Esophagus muscularis mucosa (tissue), 4 donors: ENCODE results near the gene ABCC11. TPM values are rescaled to one million over a fixed set of nuclear protein-coding genes. Genes with fewer than 3 reads are reported as not detected.

ENCODE experiments used
- DNase-seq: peaks from one replicate; pipeline ENCODE4 v3.0.0-alpha.2; 2017; ENCODE audit errors: extremely low spot score
- H3K27ac ChIP-seq, 4 donors: fragments of 200-600 bp; sonication (generic); replicated peaks in 1 of 4; 1 replicate in 3 of 4; 2 replicates in 1 of 4; pipeline ENCODE4 v1.5.1; 2016 to 2019; ENCODE audit warnings: mild to moderate bottlenecking in 1 of 4
- H3K27me3 ChIP-seq, 4 donors: fragments of 200-600 bp; sonication (generic); one replicate each; pipeline versions ENCODE4 v1.5.1 to v1.6.0; 2016 to 2019
- H3K36me3 ChIP-seq, 4 donors: fragments of 200-600 bp; sonication (generic); one replicate each; pipeline ENCODE4 v1.5.1; 2016 to 2019
- H3K4me1 ChIP-seq, 4 donors: fragments of 200-600 bp; sonication (generic); one replicate each; pipeline ENCODE4 v1.5.1; 2016 to 2019
- H3K4me3 ChIP-seq, 4 donors: fragments of 200-600 bp; sonication (generic); 1 replicate in 2 of 4; 2 replicates in 2 of 4; pipeline ENCODE4 v1.5.1; 2016 to 2019; ENCODE audit warnings: mild to moderate bottlenecking in 4 of 4, moderate library complexity in 1 of 4
- H3K9me3 ChIP-seq, 4 donors: fragments of 200-600 bp; sonication (generic); 1 replicate in 3 of 4; 2 replicates in 1 of 4; pipeline ENCODE4 v1.5.1; 2016 to 2019
- CTCF ChIP-seq, 3 experiments: fragments of 200-600 bp in 2 of 3; fragments of 450-650 bp in 1 of 3; sonication (generic) in 2 of 3; IDR thresholded peaks; one replicate each; pipeline ENCODE4 v1.5.1; 2017 to 2019; ENCODE audit warnings: antibody characterized with exemption in 3 of 3, mild to moderate bottlenecking in 2 of 3, moderate library complexity in 1 of 3
- EP300 ChIP-seq: sonication (generic); formaldehyde crosslinking; IDR thresholded peaks from one replicate; pipeline ENCODE4 v1.6.1; 2017; ENCODE audit warnings: antibody characterized with exemption
- POLR2A ChIP-seq: fragments of 450-650 bp; IDR thresholded peaks from one replicate; pipeline ENCODE4 v1.6.1; 2017; ENCODE audit warnings: antibody characterized with exemption, moderate library complexity, mild to moderate bottlenecking, low read depth
- POLR2AphosphoS5 ChIP-seq, 2 donors: sonication (generic); formaldehyde crosslinking; IDR thresholded peaks; one replicate each; pipeline ENCODE4 v1.6.1; 2017; ENCODE audit warnings: antibody characterized with exemption in 2 of 2
- WGBS: methylation state at CpG from one replicate; pipeline ENCODE4 v1.1.5; 2018; 5-methylcytosine and 5-hydroxymethylcytosine counted together
- intact Hi-C: fragments of 100-400 bp; cut with DNase I; formaldehyde crosslinking; loops from one replicate; pipeline ENCODE4 v1.15.1; 2023
- total RNA-seq, 4 donors: library from RNA; depleted of rRNA; stranded (reverse); fragments of >200 nt; gene quantifications; one replicate each; pipeline versions ENCODE4 v1.1.0 to v1.2.1, GENCODE V29; 2016

Gene ABCC11
- total RNA-seq, 4 donors from 2014 or later: not detected

GRCh38 chr16:48271728-48272127, 24.4 kb upstream of the ABCC11 start:
- H3K9me3 ChIP-seq: no peaks in the 10 kb centered on the region
- no peak for TF ChIP-seq EP300
- no peak for TF ChIP-seq POLR2AphosphoS5 (IDR thresholded peaks at IDR 0.05)
- TF ChIP-seq POLR2A: no peak
- TF ChIP-seq CTCF (IDR thresholded peaks at IDR 0.05): peak in 2 of 3 experiments; percentile 21 to 31
- H3K27ac ChIP-seq: peak overlapping the region in 3 of 4 donors; percentile 3 to 63 (median 36)
- no peak overlapping the region for H3K4me3 ChIP-seq
- H3K36me3 ChIP-seq: peaks cover 5 to 34% (median 18%) of the 10 kb centered on the region in 4 donors
- WGBS: 50% methylated on average over 5 of the region's 5 CpGs
- intact Hi-C loops: no loop called here
- no peak for DNase-seq
- H3K27me3 ChIP-seq: no peaks in the 10 kb centered on the region
- H3K4me1 ChIP-seq: peaks cover 10 to 37% (median 35%) of the 10 kb centered on the region in 4 donors

- Histone ChIP-seq H3K9me3 (no peaks in the 10 kb centered on the region), H3K36me3 (peaks cover 7 to 55% (median 39%) of the 10 kb centered on the region in 4 donors), H3K4me3 (no peak overlapping the region), H3K4me1 (peaks cover 10 to 23% (median 21%) of the 10 kb centered on the region in 4 donors), H3K27me3 (no peaks in the 10 kb centered on the region), H3K27ac (no peak overlapping the region)
- intact Hi-C loops: no loop called here
- DNase-seq: no peak
- TF ChIP-seq POLR2AphosphoS5 (IDR thresholded peaks at IDR 0.05) (no peak), CTCF (IDR thresholded peaks at IDR 0.05) (no peak), POLR2A (no peak), EP300 (no peak)
Observed at GRCh38 chr16:48269011-48269410, 21.7 kb upstream of the ABCC11 start.

GRCh38 chr16:48262631-48263030, 15.3 kb upstream of the ABCC11 start:
- intact Hi-C loops: no loop called here
- H3K36me3 ChIP-seq: peaks cover 34 to 92% (median 80%) of the 10 kb centered on the region in 4 donors
- no peak overlapping the region for H3K27ac ChIP-seq
- 89% methylated on average over 2 of the region's 2 CpGs for WGBS
- no peaks in the 10 kb centered on the region for H3K9me3 ChIP-seq
- TF ChIP-seq POLR2A (no peak), POLR2AphosphoS5 (IDR thresholded peaks at IDR 0.05) (no peak), EP300 (no peak), CTCF (IDR thresholded peaks at IDR 0.05) (no peak)
- H3K4me1 ChIP-seq: no peaks in the 10 kb centered on the region
- no peaks in the 10 kb centered on the region for H3K27me3 ChIP-seq
- no peak overlapping the region for H3K4me3 ChIP-seq
- DNase-seq: no peak

GRCh38 chr16:48261569-48261968, 14.2 kb upstream of the ABCC11 start:
- H3K36me3 ChIP-seq: peaks cover 27 to 94% (median 83%) of the 10 kb centered on the region in 4 donors
- 88% methylated on average over 1 of the region's 1 CpG for WGBS
- no peaks in the 10 kb centered on the region for H3K27me3 ChIP-seq
- intact Hi-C loops: no loop called here
- H3K4me3 ChIP-seq: no peak overlapping the region
- no peak overlapping the region for H3K27ac ChIP-seq
- DNase-seq: no peak
- no peaks in the 10 kb centered on the region for H3K4me1 ChIP-seq
- TF ChIP-seq EP300 (no peak), POLR2AphosphoS5 (IDR thresholded peaks at IDR 0.05) (no peak), POLR2A (no peak), CTCF (IDR thresholded peaks at IDR 0.05) (no peak)
- H3K9me3 ChIP-seq: no peaks in the 10 kb centered on the region

GRCh38 chr16:48256579-48257177, 9.3 kb upstream of the ABCC11 start:
- 92% methylated on average over 7 of the region's 7 CpGs for WGBS
- Histone ChIP-seq H3K4me3 (no peak overlapping the region), H3K27ac (no peak overlapping the region), H3K4me1 (peaks cover 0 to 5% (median 3%) of the 10 kb centered on the region in 4 donors), H3K9me3 (no peaks in the 10 kb centered on the region), H3K36me3 (peaks cover 13 to 94% (median 74%) of the 10 kb centered on the region in 4 donors), H3K27me3 (no peaks in the 10 kb centered on the region)
- intact Hi-C loops: no loop called here
- no peak for TF ChIP-seq CTCF (IDR thresholded peaks at IDR 0.05)
- TF ChIP-seq POLR2AphosphoS5 (IDR thresholded peaks at IDR 0.05): no peak
- TF ChIP-seq POLR2A: no peak
- TF ChIP-seq EP300: no peak
- no peak for DNase-seq
